Fibroblast of mammary gland (primary cell): ENCODE data around the gene KRTAP10-1.

Source experiments
- DNase-seq: peaks from one replicate; pipeline ENCODE4 v3.0.0-alpha.2; 2010; ENCODE audit warnings: low read depth
- H3K4me3 ChIP-seq: 2 replicates; pipeline ENCODE4 v1.5.1; 2011; ENCODE audit warnings: low read depth, mild to moderate bottlenecking, low read length, moderate library complexity; ENCODE audit not compliant: control insufficient read depth
- TF ChIP-seq, protein P1 (sequence below): conservative IDR thresholded peaks from 2 replicates; pipeline ENCODE4 v1.5.1; 2011; ENCODE audit warnings: low read depth, low read length, inconsistent platforms; ENCODE audit not compliant: control insufficient read depth, insufficient read depth

KRTAP10-1 gene

DNA sequence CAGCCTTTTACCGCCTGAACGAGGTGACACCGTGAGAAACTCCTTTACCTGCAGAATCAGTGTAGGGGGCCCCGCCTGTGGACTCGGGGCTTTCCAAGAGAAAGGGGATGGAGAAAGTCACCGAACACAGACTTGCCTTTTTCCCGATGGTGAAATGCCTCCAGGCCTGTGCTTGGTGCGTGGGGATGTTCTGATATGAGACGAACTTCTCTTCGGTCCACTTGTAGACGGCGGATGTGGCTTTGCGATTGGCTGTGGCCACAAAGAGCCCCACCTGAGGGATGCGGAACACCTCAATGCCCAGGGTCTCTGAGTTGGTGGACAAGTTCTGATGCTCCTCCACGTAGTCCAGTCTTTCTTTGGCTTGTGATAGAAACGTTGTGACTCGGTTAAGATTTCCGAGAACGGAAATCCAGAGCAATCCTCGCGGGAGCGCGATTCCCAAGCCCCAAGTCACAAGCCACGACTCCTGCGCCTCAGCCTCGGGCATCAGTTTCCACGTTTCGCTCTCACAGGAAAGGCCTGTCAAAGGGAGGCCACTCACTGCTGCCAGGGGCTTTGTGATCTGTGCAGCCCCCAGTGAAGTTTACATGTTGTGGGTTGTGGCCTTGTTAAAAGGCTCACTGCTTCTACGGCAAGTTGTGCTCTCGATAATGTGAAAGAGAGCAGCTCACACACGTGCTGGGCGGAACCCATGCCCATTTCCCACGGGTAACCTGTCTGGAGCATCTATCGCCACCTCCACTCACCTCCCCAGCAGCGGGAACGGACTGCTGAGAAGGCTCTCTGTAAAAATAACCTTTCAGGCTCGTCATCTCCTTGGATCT lies 12.6 kb downstream of the KRTAP10-1 start:
- no peak for DNase-seq
- H3K4me3 ChIP-seq: no peak overlapping the region
- TF ChIP-seq, protein P1, sequence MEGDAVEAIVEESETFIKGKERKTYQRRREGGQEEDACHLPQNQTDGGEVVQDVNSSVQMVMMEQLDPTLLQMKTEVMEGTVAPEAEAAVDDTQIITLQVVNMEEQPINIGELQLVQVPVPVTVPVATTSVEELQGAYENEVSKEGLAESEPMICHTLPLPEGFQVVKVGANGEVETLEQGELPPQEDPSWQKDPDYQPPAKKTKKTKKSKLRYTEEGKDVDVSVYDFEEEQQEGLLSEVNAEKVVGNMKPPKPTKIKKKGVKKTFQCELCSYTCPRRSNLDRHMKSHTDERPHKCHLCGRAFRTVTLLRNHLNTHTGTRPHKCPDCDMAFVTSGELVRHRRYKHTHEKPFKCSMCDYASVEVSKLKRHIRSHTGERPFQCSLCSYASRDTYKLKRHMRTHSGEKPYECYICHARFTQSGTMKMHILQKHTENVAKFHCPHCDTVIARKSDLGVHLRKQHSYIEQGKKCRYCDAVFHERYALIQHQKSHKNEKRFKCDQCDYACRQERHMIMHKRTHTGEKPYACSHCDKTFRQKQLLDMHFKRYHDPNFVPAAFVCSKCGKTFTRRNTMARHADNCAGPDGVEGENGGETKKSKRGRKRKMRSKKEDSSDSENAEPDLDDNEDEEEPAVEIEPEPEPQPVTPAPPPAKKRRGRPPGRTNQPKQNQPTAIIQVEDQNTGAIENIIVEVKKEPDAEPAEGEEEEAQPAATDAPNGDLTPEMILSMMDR: no peak

DNA sequence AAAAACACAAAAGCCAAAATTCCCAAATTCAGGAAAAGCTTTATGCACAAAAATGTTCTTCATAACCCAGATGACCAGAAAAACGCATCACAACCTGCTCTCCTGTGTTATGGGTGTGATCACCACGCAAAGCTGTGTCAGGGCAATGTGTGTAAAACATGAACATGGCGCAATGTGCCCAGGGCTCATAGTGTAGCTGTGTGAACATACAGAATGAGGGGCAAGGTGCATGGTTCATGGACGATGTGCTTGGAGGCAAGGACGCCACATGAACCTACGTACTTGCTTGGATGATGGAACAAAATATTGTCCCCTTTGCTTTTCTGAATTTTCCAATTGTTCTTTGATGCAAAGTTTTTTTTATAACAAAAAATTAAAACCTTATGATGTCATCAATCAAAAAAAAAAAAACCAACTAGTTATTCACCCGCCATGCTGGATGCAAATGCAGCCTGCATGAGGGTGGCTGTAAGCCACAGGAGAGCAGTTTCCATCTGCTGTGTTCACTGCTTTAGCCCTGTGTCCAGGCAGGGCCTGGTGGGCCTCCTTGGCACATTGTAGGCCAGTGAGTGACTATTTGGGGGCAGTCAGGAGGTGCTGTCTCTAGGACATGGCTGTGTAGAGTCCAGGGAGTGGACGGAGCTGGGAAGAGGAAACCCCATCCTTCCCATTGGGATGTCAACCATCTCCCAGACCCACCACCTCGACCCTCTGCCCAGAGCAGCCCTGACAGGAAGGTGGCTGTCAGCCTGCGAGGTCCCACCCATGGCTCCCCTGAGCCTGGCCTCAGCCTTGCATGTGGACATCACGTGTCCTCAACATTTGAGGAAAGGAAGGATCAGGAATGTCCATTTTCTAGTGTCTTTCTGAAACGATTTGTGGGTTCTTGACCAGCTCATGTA lies 13.6 kb downstream of the KRTAP10-1 start:
- no peak overlapping the region for H3K4me3 ChIP-seq
- no peak for DNase-seq
- TF ChIP-seq, protein P1: no peak

DNA sequence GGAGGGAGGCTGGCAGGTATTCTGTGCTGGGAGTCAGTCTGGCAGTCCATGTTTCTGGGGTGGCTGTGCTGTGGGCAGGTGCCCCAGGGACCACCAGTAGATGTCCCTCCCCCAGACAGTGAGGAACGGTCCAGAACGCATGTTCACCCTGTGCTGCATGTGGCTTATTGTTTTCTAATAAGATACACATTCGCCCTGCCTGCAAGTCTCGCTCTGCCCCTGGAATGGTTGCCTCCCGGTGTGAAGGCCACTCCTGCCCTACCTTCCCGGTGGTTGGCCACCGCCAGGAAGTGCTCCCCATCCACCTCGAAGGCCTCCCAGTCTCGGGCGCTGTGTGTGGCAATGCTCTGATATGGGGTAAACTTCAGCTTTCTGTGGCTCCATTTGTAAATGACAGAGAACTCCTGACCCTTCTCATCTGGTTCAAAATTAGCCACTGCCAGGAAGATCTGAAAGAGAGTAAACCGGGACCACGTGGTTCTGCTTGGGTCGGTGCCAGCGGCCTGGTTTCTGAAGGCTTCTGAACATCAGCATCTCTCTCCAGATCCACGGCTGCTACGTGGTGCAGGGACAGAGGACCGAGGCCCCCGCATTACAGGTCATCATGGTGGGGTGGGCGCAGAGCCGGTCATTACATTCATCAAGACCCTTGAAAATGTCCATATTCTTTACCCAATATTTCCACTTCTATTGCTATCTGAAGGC lies 14.5 kb downstream of the KRTAP10-1 start:
- TF ChIP-seq, protein P1: no peak
- no peak for DNase-seq
- H3K4me3 ChIP-seq: no peak overlapping the region

DNA sequence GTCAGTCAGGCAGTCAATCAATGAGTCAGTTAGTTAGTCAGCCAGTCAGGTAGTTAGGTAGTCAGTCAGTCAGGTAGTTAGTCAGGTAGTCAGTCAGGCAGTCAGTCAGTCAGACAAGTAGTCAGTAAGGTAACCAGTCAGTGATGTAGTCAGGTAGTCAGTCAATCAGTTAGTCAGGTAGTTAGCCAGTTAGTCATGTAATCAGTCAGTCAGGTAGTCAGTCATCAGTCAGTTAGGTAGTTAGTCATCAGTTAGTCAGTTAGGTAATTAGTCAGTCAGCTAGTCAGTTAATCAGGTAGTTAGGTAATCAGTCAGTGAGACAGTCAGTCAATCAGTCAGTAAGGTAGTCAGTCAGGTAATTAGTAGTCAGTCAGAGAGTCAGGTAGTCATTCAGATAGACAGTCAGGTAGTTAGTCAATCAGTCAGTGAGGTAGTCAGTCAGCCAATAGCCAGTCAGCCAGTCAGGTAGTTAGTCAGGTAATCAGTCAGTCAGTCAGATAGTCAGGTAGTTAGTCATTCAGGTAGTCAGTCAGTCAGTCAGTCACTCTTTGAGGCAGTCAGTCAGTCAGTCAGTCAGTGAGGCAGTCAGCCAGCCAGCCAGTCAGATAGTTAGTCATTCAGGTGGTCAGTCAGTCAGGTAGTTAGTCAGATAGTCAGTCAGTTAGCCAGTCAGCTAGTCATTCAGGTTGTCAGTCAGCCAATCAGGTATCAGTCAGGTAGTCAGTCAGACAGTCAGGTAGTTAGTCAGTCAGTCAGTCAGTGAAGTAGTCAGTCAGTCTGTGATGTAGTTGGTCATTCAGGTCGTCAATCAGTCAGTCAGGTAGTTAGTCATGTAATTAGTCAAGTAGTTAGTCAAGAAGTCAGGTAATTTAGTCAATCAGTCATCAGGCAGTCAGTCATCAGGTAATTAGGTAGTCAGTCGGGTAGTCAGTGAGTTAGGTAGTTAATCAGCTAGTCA lies 15.3 kb downstream of the KRTAP10-1 start:
- no peak overlapping the region for H3K4me3 ChIP-seq
- DNase-seq: no peak
- TF ChIP-seq, protein P1: no peak

DNA sequence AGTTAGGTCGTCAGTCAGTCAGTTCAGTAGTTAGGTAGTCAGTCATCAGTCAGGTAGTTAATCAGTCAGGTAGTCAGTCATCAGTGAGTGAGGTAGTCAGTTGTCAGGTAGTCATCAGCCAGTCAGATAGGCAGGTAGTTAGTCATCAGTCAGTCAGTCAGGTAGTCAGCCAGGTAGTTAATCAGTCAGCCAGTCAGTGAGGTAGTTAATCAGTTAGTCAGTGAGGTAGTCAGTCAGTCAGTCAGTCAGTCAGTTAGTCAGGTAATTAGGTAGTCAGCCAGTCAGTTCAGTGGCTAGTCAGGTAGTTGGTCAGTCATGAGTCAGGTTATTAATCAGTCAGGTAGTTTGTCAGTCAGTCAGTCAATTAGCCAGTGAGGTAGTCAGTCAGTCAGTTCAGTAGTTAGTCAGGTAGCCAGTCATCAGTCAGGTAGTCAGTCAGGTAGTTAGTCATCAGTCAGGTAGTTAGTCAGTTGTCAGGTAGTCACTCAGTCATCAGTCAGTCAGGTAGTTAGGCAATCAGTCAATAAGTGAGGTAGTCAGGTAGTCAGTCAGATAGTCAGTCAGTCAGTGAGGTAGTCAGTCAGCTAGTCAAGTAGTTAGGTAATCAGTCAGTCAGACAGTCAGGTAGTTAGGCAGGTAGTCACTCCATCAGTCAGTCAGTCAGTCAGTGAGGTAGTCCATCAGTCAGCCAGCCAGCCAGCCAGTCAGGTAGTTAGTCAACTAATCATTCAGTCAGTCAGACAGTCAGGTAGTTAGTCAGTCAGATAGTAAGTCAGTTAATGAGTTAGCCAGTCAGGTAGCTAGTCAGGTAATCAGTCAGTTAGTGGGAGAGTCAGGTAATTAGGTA lies 16.2 kb downstream of the KRTAP10-1 start:
- TF ChIP-seq, protein P1: no peak
- DNase-seq: no peak
- H3K4me3 ChIP-seq: no peak overlapping the region
